HL-60 (cell line): Measurements from ENCODE around the gene SAMD9.

Experiments used
- DNase-seq, 2 experiments: peaks; one replicate each; pipeline ENCODE4 v3.0.0-alpha.2; 2010 to 2020; ENCODE audit warnings: low read depth in 1 of 2, low spot score in 1 of 2
- H3K27ac ChIP-seq: fragments of 250-450 bp; sonication (Bioruptor Pico); replicated peaks from 2 replicates; pipeline ENCODE4 v1.5.1; 2020; ENCODE audit warnings: mild to moderate bottlenecking, moderate library complexity
- H3K27me3 ChIP-seq: fragments of 250-450 bp; sonication (Bioruptor Pico); 2 replicates; pipeline ENCODE4 v1.5.1; 2021; ENCODE audit warnings: mild to moderate bottlenecking, moderate library complexity; ENCODE audit not compliant: insufficient read depth, poor library complexity, severe bottlenecking
- H3K4me3 ChIP-seq: replicated peaks from 2 replicates; pipeline ENCODE4 v1.5.1; 2011; ENCODE audit warnings: mild to moderate bottlenecking, control low read depth, low read length; ENCODE audit not compliant: insufficient read depth
- CTCF ChIP-seq: IDR thresholded peaks from one replicate; pipeline ENCODE4 v1.5.1; 2011; ENCODE audit warnings: low read length, control low read depth, inconsistent platforms; ENCODE audit not compliant: insufficient read depth
- GABPA ChIP-seq: IDR thresholded peaks from 2 replicates; pipeline ENCODE4 v1.6.1; 2012; ENCODE audit warnings: low read depth
- POLR2AphosphoS5 ChIP-seq: IDR thresholded peaks from 2 replicates; pipeline ENCODE4 v1.6.1; 2012; ENCODE audit warnings: low read depth
- REST ChIP-seq: IDR thresholded peaks from 2 replicates; pipeline ENCODE4 v1.6.1; 2012; ENCODE audit warnings: low read depth; ENCODE audit not compliant: insufficient replicate concordance
- SPI1 ChIP-seq: IDR thresholded peaks from 2 replicates; pipeline ENCODE4 v1.6.1; 2012; ENCODE audit warnings: low read depth, mild to moderate bottlenecking, borderline replicate concordance

SAMD9 gene

GRCh38 chr7:93120592-93121549 is 3.1 kb upstream of the SAMD9 start:
- no peaks in the 10 kb centered on the region for H3K27me3 ChIP-seq
- TF ChIP-seq POLR2AphosphoS5: no peak
- TF ChIP-seq CTCF: no peak
- no peak for TF ChIP-seq GABPA
- TF ChIP-seq REST: no peak
- no peak overlapping the region for H3K4me3 ChIP-seq
- no peak for DNase-seq
- no peak overlapping the region for H3K27ac ChIP-seq

- TF ChIP-seq GABPA (no peak), SPI1 (no peak), CTCF (no peak), POLR2AphosphoS5 (no peak), REST (no peak)
- H3K27me3 ChIP-seq: no peaks in the 10 kb centered on the region
- DNase-seq: no peak
- H3K4me3 ChIP-seq: no peak overlapping the region
- no peak overlapping the region for H3K27ac ChIP-seq
Observed at GRCh38 chr7:93119191-93119905, 1.6 kb upstream of the SAMD9 start.

- no peak for DNase-seq
- Histone ChIP-seq H3K27me3 (no peaks in the 10 kb centered on the region), H3K4me3 (peak overlapping the region; percentile 45), H3K27ac (peak overlapping the region; percentile 82)
- TF ChIP-seq CTCF (no peak), SPI1 (no peak), POLR2AphosphoS5 (no peak), GABPA (no peak), REST (no peak)
Observed at GRCh38 chr7:93117327-93117726, 452 bp downstream of the SAMD9 start.
